Neural crest cell (in vitro differentiated cells): ENCODE data around the gene MT1G. TPM values are rescaled to one million over a fixed set of nuclear protein-coding genes. Genes with fewer than 3 reads are reported as not detected.

Experiments
- DNase-seq: peaks from one replicate; pipeline ENCODE4 v3.0.0; 2021; ENCODE audit warnings: low read depth, mixed read lengths, low spot score
- H3K27ac Mint-ChIP-seq: one replicate; pipeline ENCODE4 v1.8.0; 2021; ENCODE audit warnings: mild to moderate bottlenecking, mixed read lengths; ENCODE audit not compliant: unreplicated experiment
- H3K27me3 Mint-ChIP-seq: 2 replicates; pipeline ENCODE4 v1.8.0; 2021; ENCODE audit warnings: low read depth, mild to moderate bottlenecking, mixed read lengths
- H3K36me3 Mint-ChIP-seq: 2 replicates; pipeline ENCODE4 v1.8.0; 2021; ENCODE audit warnings: low read depth, mild to moderate bottlenecking, mixed read lengths
- H3K4me1 Mint-ChIP-seq: 2 replicates; pipeline ENCODE4 v1.8.0; 2021; ENCODE audit warnings: mixed read lengths
- H3K4me3 Mint-ChIP-seq: one replicate; pipeline ENCODE4 v1.8.0; 2021; ENCODE audit warnings: mild to moderate bottlenecking, mixed read lengths
- H3K9me3 Mint-ChIP-seq: 2 replicates; pipeline ENCODE4 v1.8.0; 2021; ENCODE audit warnings: mixed read lengths
- total RNA-seq: library from RNA; stranded (reverse); gene quantifications from 2 replicates; pipeline ENCODE4 v1.2.1, GENCODE V29; 2021
- TF ChIP-seq, protein P1 (sequence below): fragments of 200-600 bp; sonication (generic); conservative IDR thresholded peaks from 2 replicates; pipeline ENCODE4 v1.5.0; 2021; ENCODE audit warnings: antibody characterized with exemption, mild to moderate bottlenecking

The MT1G gene
- total RNA-seq, 1 donor from 2014 or later: not detected

DNA sequence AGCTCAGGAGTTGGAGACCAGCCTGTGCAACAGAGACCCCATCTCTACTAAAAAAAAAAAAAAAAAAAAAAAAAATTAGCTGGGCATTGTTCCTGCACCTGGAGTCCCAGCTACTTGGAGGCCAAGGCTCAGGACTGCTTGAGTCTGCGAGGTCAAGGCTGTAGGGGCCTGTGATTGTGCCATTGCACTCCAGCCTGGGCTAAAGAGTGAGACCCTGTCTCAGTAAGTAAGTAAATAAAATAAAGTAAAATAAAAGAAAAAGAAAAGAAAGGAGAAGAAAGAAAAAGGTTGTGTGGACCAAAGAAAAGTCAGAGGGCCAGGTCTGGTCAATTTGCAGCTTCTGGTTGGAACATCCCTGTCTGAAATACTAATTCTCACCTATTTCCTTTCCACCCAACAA, 32.8 kb upstream of the MT1G start:
- H3K4me3 Mint-ChIP-seq: no peak overlapping the region
- TF ChIP-seq, protein P1, sequence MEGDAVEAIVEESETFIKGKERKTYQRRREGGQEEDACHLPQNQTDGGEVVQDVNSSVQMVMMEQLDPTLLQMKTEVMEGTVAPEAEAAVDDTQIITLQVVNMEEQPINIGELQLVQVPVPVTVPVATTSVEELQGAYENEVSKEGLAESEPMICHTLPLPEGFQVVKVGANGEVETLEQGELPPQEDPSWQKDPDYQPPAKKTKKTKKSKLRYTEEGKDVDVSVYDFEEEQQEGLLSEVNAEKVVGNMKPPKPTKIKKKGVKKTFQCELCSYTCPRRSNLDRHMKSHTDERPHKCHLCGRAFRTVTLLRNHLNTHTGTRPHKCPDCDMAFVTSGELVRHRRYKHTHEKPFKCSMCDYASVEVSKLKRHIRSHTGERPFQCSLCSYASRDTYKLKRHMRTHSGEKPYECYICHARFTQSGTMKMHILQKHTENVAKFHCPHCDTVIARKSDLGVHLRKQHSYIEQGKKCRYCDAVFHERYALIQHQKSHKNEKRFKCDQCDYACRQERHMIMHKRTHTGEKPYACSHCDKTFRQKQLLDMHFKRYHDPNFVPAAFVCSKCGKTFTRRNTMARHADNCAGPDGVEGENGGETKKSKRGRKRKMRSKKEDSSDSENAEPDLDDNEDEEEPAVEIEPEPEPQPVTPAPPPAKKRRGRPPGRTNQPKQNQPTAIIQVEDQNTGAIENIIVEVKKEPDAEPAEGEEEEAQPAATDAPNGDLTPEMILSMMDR: no peak
- no peak for DNase-seq
- no peaks in the 10 kb centered on the region for H3K9me3 Mint-ChIP-seq
- peaks cover 7% of the 10 kb centered on the region for H3K4me1 Mint-ChIP-seq
- H3K36me3 Mint-ChIP-seq: no peaks in the 10 kb centered on the region
- no peaks in the 10 kb centered on the region for H3K27me3 Mint-ChIP-seq
- H3K27ac Mint-ChIP-seq: no peak overlapping the region

DNA sequence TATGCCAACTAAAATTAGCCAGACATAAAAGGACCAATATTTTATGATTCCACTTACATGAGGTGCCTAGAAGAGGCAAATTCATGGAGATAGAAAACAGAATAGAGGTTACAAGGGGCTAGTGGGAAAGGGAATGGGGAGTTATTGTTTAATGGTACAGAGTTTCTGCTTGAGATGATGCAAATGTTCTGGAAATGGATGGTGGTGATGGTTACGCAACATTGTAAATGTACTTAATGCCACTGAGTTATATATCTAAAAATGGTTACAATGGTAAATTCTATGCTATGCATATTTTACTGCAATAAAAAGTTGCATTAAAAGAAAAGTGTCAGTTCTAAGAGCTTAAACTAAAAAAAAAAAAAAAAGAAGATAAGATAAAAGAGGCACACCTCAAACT, 32.3 kb upstream of the MT1G start:
- Mint-ChIP-seq H3K27ac (no peak overlapping the region), H3K27me3 (no peaks in the 10 kb centered on the region), H3K36me3 (no peaks in the 10 kb centered on the region), H3K4me3 (no peak overlapping the region), H3K9me3 (no peaks in the 10 kb centered on the region), H3K4me1 (peaks cover 7% of the 10 kb centered on the region)
- no peak for DNase-seq
- TF ChIP-seq, protein P1: no peak

DNA sequence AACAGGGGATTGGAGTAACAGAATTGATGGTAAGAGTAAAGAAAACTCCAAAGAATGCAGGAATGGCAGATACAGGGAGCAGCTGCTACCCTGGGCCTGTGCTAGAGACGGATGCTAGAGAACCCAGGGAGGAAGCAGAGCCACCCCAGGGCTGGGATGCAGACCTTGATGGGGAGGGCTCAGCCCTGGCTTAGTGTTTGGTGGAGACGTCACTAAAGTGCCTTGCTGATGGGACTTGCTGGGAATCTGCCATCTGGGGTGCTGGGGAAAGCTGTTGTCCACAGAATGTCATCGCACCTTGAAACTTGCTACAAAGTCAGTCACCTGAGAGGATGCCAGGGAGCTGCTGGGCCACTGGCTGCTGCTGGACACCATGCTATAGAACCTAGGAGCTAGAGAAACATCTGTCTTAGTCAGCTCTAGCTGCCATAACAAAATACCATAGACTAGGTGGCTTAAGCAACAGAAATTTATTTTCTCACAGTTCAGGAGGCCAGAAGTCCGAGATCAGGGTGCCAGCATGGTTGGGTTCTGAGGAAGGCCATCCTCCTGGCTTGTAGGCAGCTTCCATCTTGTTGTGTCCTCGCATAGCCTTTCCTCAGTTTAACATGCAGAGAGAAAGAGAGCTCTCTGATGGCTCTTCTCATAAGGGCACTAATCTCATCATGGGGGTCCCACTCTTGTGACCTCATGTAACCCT, 29.7 kb upstream of the MT1G start:
- Mint-ChIP-seq H3K4me1 (peaks cover 7% of the 10 kb centered on the region), H3K27ac (no peak overlapping the region), H3K9me3 (no peaks in the 10 kb centered on the region), H3K4me3 (no peak overlapping the region), H3K36me3 (no peaks in the 10 kb centered on the region), H3K27me3 (no peaks in the 10 kb centered on the region)
- no peak for DNase-seq
- TF ChIP-seq, protein P1: no peak

DNA sequence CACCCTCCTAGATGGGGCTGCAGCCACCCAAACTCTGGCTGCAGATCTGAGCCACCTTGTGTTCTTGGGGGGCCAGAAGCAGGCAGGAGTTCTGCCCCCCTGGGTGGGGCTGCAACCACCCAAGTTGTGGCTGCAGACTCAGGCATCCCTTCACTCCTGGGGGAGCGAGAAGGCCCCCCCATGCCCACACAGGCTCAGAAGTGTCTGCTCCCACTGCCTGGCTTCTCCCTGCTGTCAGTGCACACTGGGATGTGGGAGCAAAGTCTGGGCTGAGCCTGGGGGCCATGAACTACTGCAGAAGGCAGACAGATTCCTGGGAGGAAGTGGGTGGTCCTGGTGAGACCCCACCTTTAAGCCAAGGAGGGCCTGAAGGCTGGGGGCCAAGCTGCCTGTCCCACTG, 27.4 kb upstream of the MT1G start:
- peaks cover 3% of the 10 kb centered on the region for H3K9me3 Mint-ChIP-seq

DNA sequence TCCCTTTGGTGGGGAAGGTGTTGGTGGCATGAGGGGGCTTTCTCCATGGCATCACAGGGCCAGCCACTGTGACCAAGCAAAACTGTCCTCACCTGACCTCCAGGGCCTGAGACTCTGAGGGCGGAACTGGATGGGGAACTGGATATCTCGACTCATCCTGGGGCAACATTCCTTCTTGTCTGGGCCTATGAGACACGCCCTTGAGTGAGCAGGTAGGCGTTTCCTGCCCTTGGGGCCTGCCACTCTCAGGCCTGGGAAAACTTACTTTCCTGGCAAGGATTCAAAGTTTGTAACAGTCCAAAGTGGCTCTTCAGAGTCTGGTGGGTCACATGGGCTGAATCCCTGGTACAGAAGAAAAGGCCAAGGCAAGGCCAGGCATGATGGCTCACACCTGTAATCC, 24.0 kb upstream of the MT1G start:
- Mint-ChIP-seq H3K36me3 (no peaks in the 10 kb centered on the region), H3K27ac (no peak overlapping the region)

More for the DNA sequence above, 27.4 kb upstream of the MT1G start:
- H3K4me3 Mint-ChIP-seq: no peak overlapping the region
- TF ChIP-seq, protein P1: no peak
- no peak overlapping the region for H3K27ac Mint-ChIP-seq
- no peaks in the 10 kb centered on the region for H3K4me1 Mint-ChIP-seq
- peaks cover 4% of the 10 kb centered on the region for H3K27me3 Mint-ChIP-seq
- no peaks in the 10 kb centered on the region for H3K36me3 Mint-ChIP-seq
- DNase-seq: no peak

More for the DNA sequence above, 24.0 kb upstream of the MT1G start:
- peaks cover 5% of the 10 kb centered on the region for H3K9me3 Mint-ChIP-seq
- DNase-seq: no peak
- H3K4me1 Mint-ChIP-seq: peaks cover 3% of the 10 kb centered on the region
- H3K27me3 Mint-ChIP-seq: peaks cover 6% of the 10 kb centered on the region
- TF ChIP-seq, protein P1: no peak
- no peak overlapping the region for H3K4me3 Mint-ChIP-seq
